PC-9 (cell line): ENCODE measurements around the gene FOXF2.

ENCODE experiments used
- EZH2 ChIP-seq: fragments of 200-600 bp; sonication (generic); IDR thresholded peaks from 2 replicates; pipeline ENCODE4 v1.8.0; 2017; ENCODE audit warnings: antibody characterized with exemption, low read depth
- TF ChIP-seq, protein P1 (sequence below): fragments of 200-600 bp; sonication (generic); conservative IDR thresholded peaks from 2 replicates; pipeline ENCODE4 v1.6.1; 2017; ENCODE audit warnings: mixed run types, antibody characterized with exemption, mild to moderate bottlenecking, moderate library complexity

- TF ChIP-seq, protein P1, sequence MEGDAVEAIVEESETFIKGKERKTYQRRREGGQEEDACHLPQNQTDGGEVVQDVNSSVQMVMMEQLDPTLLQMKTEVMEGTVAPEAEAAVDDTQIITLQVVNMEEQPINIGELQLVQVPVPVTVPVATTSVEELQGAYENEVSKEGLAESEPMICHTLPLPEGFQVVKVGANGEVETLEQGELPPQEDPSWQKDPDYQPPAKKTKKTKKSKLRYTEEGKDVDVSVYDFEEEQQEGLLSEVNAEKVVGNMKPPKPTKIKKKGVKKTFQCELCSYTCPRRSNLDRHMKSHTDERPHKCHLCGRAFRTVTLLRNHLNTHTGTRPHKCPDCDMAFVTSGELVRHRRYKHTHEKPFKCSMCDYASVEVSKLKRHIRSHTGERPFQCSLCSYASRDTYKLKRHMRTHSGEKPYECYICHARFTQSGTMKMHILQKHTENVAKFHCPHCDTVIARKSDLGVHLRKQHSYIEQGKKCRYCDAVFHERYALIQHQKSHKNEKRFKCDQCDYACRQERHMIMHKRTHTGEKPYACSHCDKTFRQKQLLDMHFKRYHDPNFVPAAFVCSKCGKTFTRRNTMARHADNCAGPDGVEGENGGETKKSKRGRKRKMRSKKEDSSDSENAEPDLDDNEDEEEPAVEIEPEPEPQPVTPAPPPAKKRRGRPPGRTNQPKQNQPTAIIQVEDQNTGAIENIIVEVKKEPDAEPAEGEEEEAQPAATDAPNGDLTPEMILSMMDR: no peak
- no peak for TF ChIP-seq EZH2
These were observed 3.7 kb downstream of the FOXF2 start for GRCh38 chr6:1392813-1393640.
